ENCODE data around the gene MED25. TPM values are rescaled to one million over a fixed set of nuclear protein-coding genes. Genes with fewer than 3 reads are reported as not detected.
A peak's percentile ranks its signal among the peaks of the same experiment; 100 is the strongest.

The MED25 gene
- total and polyA plus RNA-seq, 2 of the 4 experiments (the other 2 are of a cell fraction): 4.7 to 38.5 TPM

DNA sequence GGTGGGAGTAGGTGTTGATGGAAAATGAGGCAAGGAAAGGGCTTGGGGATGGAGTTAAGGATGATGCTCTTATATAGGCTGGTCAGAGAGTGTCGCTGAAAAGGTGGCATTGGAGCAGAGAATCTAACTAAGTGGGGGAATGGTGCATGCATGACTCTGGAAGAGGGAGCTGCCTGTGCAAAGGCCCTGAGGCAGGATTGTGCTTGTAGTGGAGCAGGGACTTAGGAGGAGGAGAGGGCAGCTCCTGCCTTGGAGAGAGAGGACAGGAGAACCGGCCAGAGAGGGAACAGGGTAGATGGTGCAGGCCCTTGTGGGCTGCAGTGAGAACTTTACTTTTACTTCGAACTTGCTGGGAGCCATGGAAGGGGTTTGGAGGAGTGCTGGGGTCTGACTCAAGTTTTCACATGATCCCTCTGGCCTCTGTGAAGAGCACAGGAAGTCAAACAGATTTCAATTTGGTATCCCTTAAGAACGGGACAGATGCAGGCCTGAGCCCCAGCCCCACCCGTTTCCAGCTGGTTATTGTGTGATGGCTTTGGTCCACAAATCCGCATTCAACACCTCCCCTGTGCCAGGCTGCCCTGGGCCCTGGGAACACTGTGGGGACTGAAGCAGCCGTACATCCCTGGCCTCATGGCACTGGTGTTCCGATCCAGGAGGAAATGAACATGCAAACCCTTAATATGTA is 44.3 kb upstream of the MED25 start:
- ATAC-seq (ENCODE audit: low read depth): no peak
- Histone ChIP-seq H3K4me1 (ENCODE audit: control insufficient read depth, insufficient read depth, low read length) (no peaks in the 10 kb centered on the region), H3K79me1 (ENCODE audit: low read depth in 1 of 2, low read length in 2 of 2) (peaks cover 27 to 81% of the 10 kb centered on the region in 2 experiments), H3K4me3 (ENCODE audit: insufficient read depth, low read depth, low read length) (no peak overlapping the region), H3K9me3 (ENCODE audit: control insufficient read depth, insufficient read depth, low read length) (no peaks in the 10 kb centered on the region), H3K56ac (ENCODE audit: extremely low read depth, insufficient read depth, low read length) (no peak overlapping the region), H3K27ac (ENCODE audit: insufficient read depth, low read length) (no peak overlapping the region), H3K18ac (ENCODE audit: low read depth, low read length) (no peak overlapping the region), H2AFZ (replicated peaks; ENCODE audit: low read length, poor library complexity) (no peak overlapping the region), H3K36me3 (ENCODE audit: control insufficient read depth, insufficient read depth, low read length) (peaks cover 14% of the 10 kb centered on the region), H3K9me1 (ENCODE audit: insufficient read depth, low read length) (peaks cover 22% of the 10 kb centered on the region; the same call in 1 of the 2 replicates), H3K4me2 (ENCODE audit: low read depth, low read length) (no peak overlapping the region), H4K91ac (ENCODE audit: insufficient read depth, low read depth, low read length) (no peak overlapping the region), H4K8ac (ENCODE audit: low read depth in 2 of 2, low read length in 2 of 2) (no peak overlapping the region), H3K27me3 (ENCODE audit: control insufficient read depth, insufficient read depth, low read length) (no peaks in the 10 kb centered on the region), H3K9ac (ENCODE audit: low read depth, low read length) (no peak overlapping the region), H3K14ac (replicated peaks; ENCODE audit: low read depth, low read length) (no peak overlapping the region), H4K20me1 (ENCODE audit: insufficient read depth, low read length) (peaks cover 63% of the 10 kb centered on the region), H2AK9ac (replicated peaks; ENCODE audit: low read depth, low read length, poor library complexity) (peak overlapping the region; percentile 7), H2BK15ac (ENCODE audit: low read depth, low read length) (no peak overlapping the region), H3K4ac (ENCODE audit: low read depth, low read length) (no peak overlapping the region), H4K5ac (ENCODE audit: low read depth, low read length) (no peak overlapping the region), H2BK5ac (ENCODE audit: low read depth, low read length, poor library complexity, severe bottlenecking) (no peak overlapping the region), H2BK20ac (ENCODE audit: low read depth, low read length) (no peak overlapping the region), H2AK5ac (ENCODE audit: low read depth, low read length) (no peak overlapping the region), H3K23ac (ENCODE audit: low read depth, low read length) (no peak overlapping the region), H2BK120ac (ENCODE audit: low read depth, low read length) (no peak overlapping the region)
- TF ChIP-seq, protein P1, sequence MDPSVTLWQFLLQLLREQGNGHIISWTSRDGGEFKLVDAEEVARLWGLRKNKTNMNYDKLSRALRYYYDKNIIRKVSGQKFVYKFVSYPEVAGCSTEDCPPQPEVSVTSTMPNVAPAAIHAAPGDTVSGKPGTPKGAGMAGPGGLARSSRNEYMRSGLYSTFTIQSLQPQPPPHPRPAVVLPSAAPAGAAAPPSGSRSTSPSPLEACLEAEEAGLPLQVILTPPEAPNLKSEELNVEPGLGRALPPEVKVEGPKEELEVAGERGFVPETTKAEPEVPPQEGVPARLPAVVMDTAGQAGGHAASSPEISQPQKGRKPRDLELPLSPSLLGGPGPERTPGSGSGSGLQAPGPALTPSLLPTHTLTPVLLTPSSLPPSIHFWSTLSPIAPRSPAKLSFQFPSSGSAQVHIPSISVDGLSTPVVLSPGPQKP (IDR thresholded peaks at IDR 0.05; ENCODE audit: borderline replicate concordance, low read depth, low read length): no peak
- TF ChIP-seq MAZ (IDR thresholded peaks at IDR 0.05; ENCODE audit: borderline replicate concordance, low read depth, low read length): no peak
- no peak for TF ChIP-seq NFE2L2 (IDR thresholded peaks at IDR 0.05; ENCODE audit: low read depth, low read length)
- no peak for TF ChIP-seq CHD1 (IDR thresholded peaks at IDR 0.05; ENCODE audit: low read depth, low read length)
- TF ChIP-seq, protein P2, sequence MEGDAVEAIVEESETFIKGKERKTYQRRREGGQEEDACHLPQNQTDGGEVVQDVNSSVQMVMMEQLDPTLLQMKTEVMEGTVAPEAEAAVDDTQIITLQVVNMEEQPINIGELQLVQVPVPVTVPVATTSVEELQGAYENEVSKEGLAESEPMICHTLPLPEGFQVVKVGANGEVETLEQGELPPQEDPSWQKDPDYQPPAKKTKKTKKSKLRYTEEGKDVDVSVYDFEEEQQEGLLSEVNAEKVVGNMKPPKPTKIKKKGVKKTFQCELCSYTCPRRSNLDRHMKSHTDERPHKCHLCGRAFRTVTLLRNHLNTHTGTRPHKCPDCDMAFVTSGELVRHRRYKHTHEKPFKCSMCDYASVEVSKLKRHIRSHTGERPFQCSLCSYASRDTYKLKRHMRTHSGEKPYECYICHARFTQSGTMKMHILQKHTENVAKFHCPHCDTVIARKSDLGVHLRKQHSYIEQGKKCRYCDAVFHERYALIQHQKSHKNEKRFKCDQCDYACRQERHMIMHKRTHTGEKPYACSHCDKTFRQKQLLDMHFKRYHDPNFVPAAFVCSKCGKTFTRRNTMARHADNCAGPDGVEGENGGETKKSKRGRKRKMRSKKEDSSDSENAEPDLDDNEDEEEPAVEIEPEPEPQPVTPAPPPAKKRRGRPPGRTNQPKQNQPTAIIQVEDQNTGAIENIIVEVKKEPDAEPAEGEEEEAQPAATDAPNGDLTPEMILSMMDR (conservative IDR thresholded peaks at IDR 0.05; ENCODE audit: low read depth, low read length): no peak
- TF ChIP-seq MXI1 (IDR thresholded peaks at IDR 0.05; ENCODE audit: borderline replicate concordance, low read depth, low read length): no peak
- 100% methylated on average over 1 of the region's 8 CpGs; no CpG with 5 or more reads in 1 of the 2 experiments for WGBS, 2 experiments (ENCODE audit: extremely low coverage in 2 of 2, insufficient read length in 1 of 2)
- dilution Hi-C loops (cut with HindIII; ENCODE audit: low sequenced_read_pairs, unreplicated experiment): no loop called here
- CTCF ChIA-PET: no interaction called here
- in situ Hi-C loops (cut with MboI; ENCODE audit: low sequenced_read_pairs): no loop called here
- DNase-seq: no peak
- intact Hi-C loops (cut with micrococcal nuclease): no loop called here
- POLR2A ChIA-PET (ENCODE audit: unreplicated experiment): no interaction called here
- no TSS peak for BruUV-seq (replicated peaks)

Data from IMR-90 (cell line).